CD8-positive, alpha-beta memory T cell (primary cell): ENCODE data around the gene OR9Q1. TPM values are rescaled to one million over a fixed set of nuclear protein-coding genes. Genes with fewer than 3 reads are reported as not detected.

ENCODE experiments used
- CTCF ChIA-PET: fragments of 350-600 bp; sonication (Branson Sonifier 250); formaldehyde crosslinking; loops from one replicate; lab custom pipeline; 2021; ENCODE audit warnings: antibody characterized with exemption; lab: Charles Lee
- POLR2A ChIA-PET: fragments of 350-600 bp; sonication (Branson Sonifier 250); formaldehyde crosslinking; loops from one replicate; lab custom pipeline; 2021; ENCODE audit warnings: antibody characterized with exemption; lab: Charles Lee
- DNase-seq, 5 donors: peaks; one replicate each; pipeline versions ENCODE4 v3.0.0 to v3.0.0-alpha.2; 2020 to 2022; ENCODE audit warnings: mixed read lengths in 1 of 5
- H3K27ac ChIP-seq: one replicate; pipeline ENCODE4 v1.7.0; 2013; ENCODE audit warnings: low read depth, mild to moderate bottlenecking, low read length, moderate library complexity
- H3K27me3 ChIP-seq: 2 replicates; pipeline ENCODE4 v1.7.0; 2013; ENCODE audit warnings: low read length, mild to moderate bottlenecking; ENCODE audit not compliant: insufficient read depth, poor library complexity, severe bottlenecking
- H3K36me3 ChIP-seq: 2 replicates; pipeline ENCODE4 v1.7.0; 2013; ENCODE audit warnings: mild to moderate bottlenecking, low read length, moderate library complexity; ENCODE audit not compliant: insufficient read depth
- H3K4me1 ChIP-seq: 2 replicates; pipeline ENCODE4 v1.7.0; 2013; ENCODE audit warnings: mild to moderate bottlenecking, low read length, moderate library complexity; ENCODE audit not compliant: insufficient read depth
- H3K4me3 ChIP-seq: 2 replicates; pipeline ENCODE4 v1.7.0; 2013; ENCODE audit warnings: mild to moderate bottlenecking, low read length
- H3K9me3 ChIP-seq: 2 replicates; pipeline ENCODE4 v1.7.0; 2013; ENCODE audit warnings: mild to moderate bottlenecking, low read length
- H3K27ac Mint-ChIP-seq, 8 donors: one replicate each; pipeline ENCODE4 v1.8.0; 2020 to 2021; ENCODE audit warnings: mixed read lengths in 8 of 8, mild to moderate bottlenecking in 6 of 8, inconsistent platforms in 3 of 8, moderate library complexity in 3 of 8
- H3K27me3 Mint-ChIP-seq, 2 donors: one replicate each; pipeline ENCODE4 v1.8.0; 2020 to 2021; ENCODE audit warnings: mixed read lengths in 2 of 2, mild to moderate bottlenecking in 1 of 2, moderate library complexity in 1 of 2
- H3K36me3 Mint-ChIP-seq, 3 donors: one replicate each; pipeline ENCODE4 v1.8.0; 2020 to 2021; ENCODE audit warnings: mixed read lengths in 3 of 3, inconsistent platforms in 1 of 3, mild to moderate bottlenecking in 1 of 3
- H3K4me1 Mint-ChIP-seq, 3 donors: one replicate each; pipeline ENCODE4 v1.8.0; 2020 to 2021; ENCODE audit warnings: mixed read lengths in 3 of 3, inconsistent platforms in 1 of 3, mild to moderate bottlenecking in 1 of 3
- H3K4me3 Mint-ChIP-seq, 7 donors: one replicate each; pipeline ENCODE4 v1.8.0; 2020 to 2021; ENCODE audit warnings: mixed read lengths in 7 of 7, mild to moderate bottlenecking in 6 of 7, moderate library complexity in 4 of 7, inconsistent platforms in 2 of 7
- H3K9me3 Mint-ChIP-seq, 5 donors: one replicate each; pipeline ENCODE4 v1.8.0; 2020 to 2022; ENCODE audit warnings: mixed read lengths in 5 of 5, mild to moderate bottlenecking in 3 of 5, moderate library complexity in 2 of 5, inconsistent platforms in 1 of 5
- polyA plus RNA-seq: library from polyadenylated mRNA; unstranded; fragments of 300-500 nt; fragmentation: Illumina TruSeq; gene quantifications from one replicate; pipeline ENCODE4 v1.2.3, GENCODE V29; 2021
- total RNA-seq, 2 experiments: library from RNA; stranded (reverse); gene quantifications; one replicate each; pipeline ENCODE4 v1.2.3, GENCODE V29; 2021

Gene OR9Q1
- total and polyA plus RNA-seq, 3 experiments from 2014 or later = not detected

- Mint-ChIP-seq H3K9me3 (peaks cover 0 to 2% (median 0%) of the 10 kb centered on the region in 5 donors), H3K27ac (no peak overlapping the region), H3K4me1 (no peaks in the 10 kb centered on the region), H3K36me3 (no peaks in the 10 kb centered on the region), H3K27me3 (peaks cover 6 to 7% of the 10 kb centered on the region in 2 donors), H3K4me3 (no peak overlapping the region)
- ChIA-PET POLR2A (no interaction called here), CTCF (no interaction called here)
- DNase-seq = no peak
- H3K27ac ChIP-seq = no peak overlapping the region
- no peaks in the 10 kb centered on the region for H3K27me3 ChIP-seq
- H3K4me3 ChIP-seq = no peak overlapping the region
- H3K9me3 ChIP-seq = no peaks in the 10 kb centered on the region
- H3K36me3 ChIP-seq = no peaks in the 10 kb centered on the region
- H3K4me1 ChIP-seq = no peaks in the 10 kb centered on the region
Measured at GRCh38 chr11:58164389-58164788, 140.7 kb downstream of the OR9Q1 start.

- Histone ChIP-seq H3K4me1 (no peaks in the 10 kb centered on the region), H3K4me3 (no peak overlapping the region), H3K27ac (no peak overlapping the region), H3K9me3 (no peaks in the 10 kb centered on the region), H3K36me3 (no peaks in the 10 kb centered on the region), H3K27me3 (peaks cover 4% of the 10 kb centered on the region)
- H3K36me3 Mint-ChIP-seq = no peaks in the 10 kb centered on the region
- CTCF ChIA-PET = no interaction called here
- H3K27ac Mint-ChIP-seq = no peak overlapping the region
- POLR2A ChIA-PET = no interaction called here
- no peaks in the 10 kb centered on the region for H3K4me1 Mint-ChIP-seq
- no peaks in the 10 kb centered on the region for H3K9me3 Mint-ChIP-seq
- H3K4me3 Mint-ChIP-seq = no peak overlapping the region
- H3K27me3 Mint-ChIP-seq = peaks cover 6 to 10% of the 10 kb centered on the region in 2 donors
- DNase-seq = no peak
Measured at GRCh38 chr11:58164990-58165389, 141.3 kb downstream of the OR9Q1 start.

- peaks cover 6 to 14% of the 10 kb centered on the region in 2 donors for H3K27me3 Mint-ChIP-seq
- ChIA-PET CTCF (no interaction called here), POLR2A (no interaction called here)
- H3K4me1 ChIP-seq = no peaks in the 10 kb centered on the region
- no peak overlapping the region for H3K27ac Mint-ChIP-seq
- H3K9me3 ChIP-seq = no peaks in the 10 kb centered on the region
- H3K36me3 Mint-ChIP-seq = no peaks in the 10 kb centered on the region
- H3K9me3 Mint-ChIP-seq = peaks cover 0 to 2% (median 0%) of the 10 kb centered on the region in 5 donors
- no peak overlapping the region for H3K4me3 ChIP-seq
- H3K4me1 Mint-ChIP-seq = no peaks in the 10 kb centered on the region
- no peak overlapping the region for H3K27ac ChIP-seq
- DNase-seq = no peak
- peaks cover 4% of the 10 kb centered on the region for H3K27me3 ChIP-seq
- H3K4me3 Mint-ChIP-seq = no peak overlapping the region
- no peaks in the 10 kb centered on the region for H3K36me3 ChIP-seq
Measured at GRCh38 chr11:58165504-58166106, 141.9 kb downstream of the OR9Q1 start.

- POLR2A ChIA-PET = no interaction called here
- H3K36me3 ChIP-seq = no peaks in the 10 kb centered on the region
- H3K4me1 ChIP-seq = no peaks in the 10 kb centered on the region
- Mint-ChIP-seq H3K36me3 (no peaks in the 10 kb centered on the region), H3K9me3 (no peaks in the 10 kb centered on the region), H3K27ac (no peak overlapping the region), H3K4me3 (no peak overlapping the region), H3K4me1 (no peaks in the 10 kb centered on the region), H3K27me3 (peaks cover 8 to 50% of the 10 kb centered on the region in 2 donors)
- CTCF ChIA-PET = no interaction called here
- H3K27me3 ChIP-seq = no peaks in the 10 kb centered on the region
- H3K27ac ChIP-seq = no peak overlapping the region
- no peak for DNase-seq
- no peak overlapping the region for H3K4me3 ChIP-seq
- no peaks in the 10 kb centered on the region for H3K9me3 ChIP-seq
Measured at GRCh38 chr11:58177409-58178054, 153.9 kb downstream of the OR9Q1 start.

GRCh38 chr11:58178444-58178843 lies 154.8 kb downstream of the OR9Q1 start:
- Histone ChIP-seq H3K36me3 (no peaks in the 10 kb centered on the region), H3K27me3 (no peaks in the 10 kb centered on the region), H3K4me3 (no peak overlapping the region), H3K27ac (no peak overlapping the region), H3K4me1 (no peaks in the 10 kb centered on the region), H3K9me3 (no peaks in the 10 kb centered on the region)
- DNase-seq = no peak
- no peaks in the 10 kb centered on the region for H3K36me3 Mint-ChIP-seq
- no peaks in the 10 kb centered on the region for H3K4me1 Mint-ChIP-seq
- H3K9me3 Mint-ChIP-seq = no peaks in the 10 kb centered on the region
- CTCF ChIA-PET = no interaction called here
- peaks cover 8 to 50% of the 10 kb centered on the region in 2 donors for H3K27me3 Mint-ChIP-seq
- no peak overlapping the region for H3K4me3 Mint-ChIP-seq
- H3K27ac Mint-ChIP-seq = no peak overlapping the region
- POLR2A ChIA-PET = no interaction called here

- H3K27me3 Mint-ChIP-seq = peaks cover 10 to 46% of the 10 kb centered on the region in 2 donors
Measured at GRCh38 chr11:58179648-58180047, 156.0 kb downstream of the OR9Q1 start.

GRCh38 chr11:58186938-58187337 lies 163.3 kb downstream of the OR9Q1 start:
- Mint-ChIP-seq H3K9me3 (no peaks in the 10 kb centered on the region), H3K27ac (no peak overlapping the region), H3K4me3 (no peak overlapping the region), H3K36me3 (no peaks in the 10 kb centered on the region), H3K4me1 (no peaks in the 10 kb centered on the region), H3K27me3 (peaks cover 0 to 2% of the 10 kb centered on the region in 2 donors)
- H3K9me3 ChIP-seq = no peaks in the 10 kb centered on the region
- H3K4me3 ChIP-seq = no peak overlapping the region
- H3K4me1 ChIP-seq = no peaks in the 10 kb centered on the region
- CTCF ChIA-PET = no interaction called here
- POLR2A ChIA-PET = no interaction called here
- H3K27ac ChIP-seq = no peak overlapping the region
- H3K27me3 ChIP-seq = no peaks in the 10 kb centered on the region
- no peak for DNase-seq
- H3K36me3 ChIP-seq = no peaks in the 10 kb centered on the region

More at GRCh38 chr11:58179648-58180047, 156.0 kb downstream of the OR9Q1 start:
- Histone ChIP-seq H3K4me3 (no peak overlapping the region), H3K4me1 (no peaks in the 10 kb centered on the region), H3K36me3 (no peaks in the 10 kb centered on the region), H3K27ac (no peak overlapping the region), H3K27me3 (no peaks in the 10 kb centered on the region), H3K9me3 (no peaks in the 10 kb centered on the region)
- ChIA-PET POLR2A (no interaction called here), CTCF (no interaction called here)
- DNase-seq = no peak
- no peak overlapping the region for H3K27ac Mint-ChIP-seq
- no peaks in the 10 kb centered on the region for H3K36me3 Mint-ChIP-seq
- H3K9me3 Mint-ChIP-seq = no peaks in the 10 kb centered on the region
- no peaks in the 10 kb centered on the region for H3K4me1 Mint-ChIP-seq
- H3K4me3 Mint-ChIP-seq = no peak overlapping the region

GRCh38 chr11:58188770-58189169 lies 165.1 kb downstream of the OR9Q1 start, which contains the start of gene OR9Q2:
Gene OR9Q2 (plus strand): TSS chr11:58189070. CDS start chr11:58190491, 1,421 bp downstream.
- Mint-ChIP-seq H3K36me3 (no peaks in the 10 kb centered on the region), H3K27ac (no peak within 1 kb of the TSS)
- H3K9me3 ChIP-seq = no peaks in the 10 kb centered on the region

More at GRCh38 chr11:58188770-58189169, 165.1 kb downstream of the OR9Q1 start, which contains the start of gene OR9Q2:
- Histone ChIP-seq H3K4me3 (no peak within 1 kb of the TSS), H3K27ac (no peak within 1 kb of the TSS), H3K36me3 (no peaks in the 10 kb centered on the region), H3K27me3 (no peaks in the 10 kb centered on the region), H3K4me1 (no peaks in the 10 kb centered on the region)
- POLR2A ChIA-PET = no interaction called here
- Mint-ChIP-seq H3K27me3 (peaks cover 0 to under 1% of the 10 kb centered on the region in 2 donors), H3K4me1 (no peaks in the 10 kb centered on the region), H3K9me3 (no peaks in the 10 kb centered on the region), H3K4me3 (no peak within 1 kb of the TSS)
- DNase-seq = no peak
- CTCF ChIA-PET = no interaction called here
